ENCODE data around the gene SMIM38.

SMIM38 gene

DNA sequence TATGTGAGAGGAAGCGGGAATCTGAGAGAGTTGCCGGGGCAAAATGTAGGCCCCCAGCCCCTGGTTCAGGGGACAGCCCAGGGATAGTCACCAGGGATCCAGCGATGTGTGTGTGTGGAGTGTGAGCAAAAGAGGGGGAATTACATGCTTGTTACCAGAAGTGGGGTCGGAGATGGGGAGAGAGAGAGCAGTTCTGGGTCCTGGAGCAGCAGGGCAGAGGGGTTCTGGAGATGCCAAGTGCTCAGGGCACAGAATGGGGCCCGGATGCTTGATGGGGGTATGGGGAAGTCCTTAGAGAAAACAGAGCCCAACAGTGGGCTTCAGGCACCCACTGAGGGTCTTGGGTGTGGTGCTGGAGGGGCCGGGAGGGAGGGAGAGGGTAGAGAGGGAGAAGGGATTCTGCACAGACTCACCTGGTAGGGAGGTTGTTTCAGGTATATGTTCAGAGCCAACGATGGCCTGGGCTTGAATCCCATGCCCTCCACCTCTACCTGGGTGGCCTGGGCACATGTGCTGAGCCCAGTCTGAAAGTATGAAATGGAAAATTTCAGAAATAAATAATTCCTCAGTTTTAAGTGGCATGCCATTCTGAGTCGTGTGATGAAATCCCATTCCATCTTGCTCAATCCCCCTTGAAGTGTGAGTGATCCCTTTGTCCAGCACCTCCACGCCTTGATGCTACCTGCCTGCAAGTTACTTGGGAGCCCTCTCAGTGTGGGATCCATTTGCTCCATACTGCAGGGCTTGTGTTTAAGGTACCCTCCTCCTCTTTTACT is 12.4 kb downstream of the SMIM38 start:
- TF ChIP-seq, protein P1, sequence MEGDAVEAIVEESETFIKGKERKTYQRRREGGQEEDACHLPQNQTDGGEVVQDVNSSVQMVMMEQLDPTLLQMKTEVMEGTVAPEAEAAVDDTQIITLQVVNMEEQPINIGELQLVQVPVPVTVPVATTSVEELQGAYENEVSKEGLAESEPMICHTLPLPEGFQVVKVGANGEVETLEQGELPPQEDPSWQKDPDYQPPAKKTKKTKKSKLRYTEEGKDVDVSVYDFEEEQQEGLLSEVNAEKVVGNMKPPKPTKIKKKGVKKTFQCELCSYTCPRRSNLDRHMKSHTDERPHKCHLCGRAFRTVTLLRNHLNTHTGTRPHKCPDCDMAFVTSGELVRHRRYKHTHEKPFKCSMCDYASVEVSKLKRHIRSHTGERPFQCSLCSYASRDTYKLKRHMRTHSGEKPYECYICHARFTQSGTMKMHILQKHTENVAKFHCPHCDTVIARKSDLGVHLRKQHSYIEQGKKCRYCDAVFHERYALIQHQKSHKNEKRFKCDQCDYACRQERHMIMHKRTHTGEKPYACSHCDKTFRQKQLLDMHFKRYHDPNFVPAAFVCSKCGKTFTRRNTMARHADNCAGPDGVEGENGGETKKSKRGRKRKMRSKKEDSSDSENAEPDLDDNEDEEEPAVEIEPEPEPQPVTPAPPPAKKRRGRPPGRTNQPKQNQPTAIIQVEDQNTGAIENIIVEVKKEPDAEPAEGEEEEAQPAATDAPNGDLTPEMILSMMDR (IDR thresholded peaks at IDR 0.05; ENCODE audit: extremely low read depth, insufficient read depth, missing control alignments), result no peak

DNA sequence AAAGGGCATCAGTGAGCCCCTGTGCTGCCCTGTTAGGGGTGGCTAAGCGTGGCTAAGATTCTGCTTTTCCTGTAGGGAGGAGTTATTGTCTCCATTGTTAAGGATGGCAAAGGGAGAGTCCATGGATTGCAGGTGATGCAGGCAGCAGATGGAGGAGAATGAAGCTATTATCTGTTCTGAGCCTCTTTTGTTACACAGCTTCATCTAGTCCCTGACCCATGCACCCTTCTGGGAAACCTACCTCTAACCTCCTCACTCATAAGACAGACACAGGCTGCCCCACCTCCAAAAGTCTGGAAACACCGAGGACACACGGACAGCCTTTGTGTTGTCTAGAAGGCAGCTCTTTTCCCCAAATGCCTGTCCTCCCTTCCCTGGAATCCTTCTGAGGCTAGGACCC is 13.7 kb downstream of the SMIM38 start:
- in situ Hi-C loops (cut with MboI; ENCODE audit: low pct_unique_long_range_greater_than_20kb, low sequenced_read_pairs, unreplicated experiment), result no loop called here
- TF ChIP-seq, protein P1 (IDR thresholded peaks at IDR 0.05; ENCODE audit: extremely low read depth, insufficient read depth, missing control alignments), result no peak
- no peak for DNase-seq (ENCODE audit: low spot score)

More for the DNA sequence above, 12.4 kb downstream of the SMIM38 start:
- in situ Hi-C loops (cut with MboI; ENCODE audit: low pct_unique_long_range_greater_than_20kb, low sequenced_read_pairs, unreplicated experiment), result no loop called here
- DNase-seq (ENCODE audit: low spot score), result no peak

GRCh38 chr11:69170704-69171103 is 15.0 kb downstream of the SMIM38 start:
- in situ Hi-C loops (cut with MboI; ENCODE audit: low pct_unique_long_range_greater_than_20kb, low sequenced_read_pairs, unreplicated experiment), result no loop called here
- TF ChIP-seq, protein P1 (IDR thresholded peaks at IDR 0.05; ENCODE audit: extremely low read depth, insufficient read depth, missing control alignments), result no peak

GRCh38 chr11:69171476-69172240 is 15.9 kb downstream of the SMIM38 start:
- TF ChIP-seq, protein P1 (IDR thresholded peaks at IDR 0.05; ENCODE audit: extremely low read depth, insufficient read depth, missing control alignments), result no peak
- in situ Hi-C loops (cut with MboI; ENCODE audit: low pct_unique_long_range_greater_than_20kb, low sequenced_read_pairs, unreplicated experiment), result no loop called here
- DNase-seq (ENCODE audit: low spot score), result no peak

More at GRCh38 chr11:69170704-69171103, 15.0 kb downstream of the SMIM38 start:
- DNase-seq (ENCODE audit: low spot score), result no peak

- in situ Hi-C loops (cut with MboI; ENCODE audit: low pct_unique_long_range_greater_than_20kb, low sequenced_read_pairs, unreplicated experiment), result no loop called here
- TF ChIP-seq, protein P1 (IDR thresholded peaks at IDR 0.05; ENCODE audit: extremely low read depth, insufficient read depth, missing control alignments), result no peak
- no peak for DNase-seq (ENCODE audit: low spot score)
These were observed 16.9 kb downstream of the SMIM38 start for GRCh38 chr11:69172674-69173073.

DNA sequence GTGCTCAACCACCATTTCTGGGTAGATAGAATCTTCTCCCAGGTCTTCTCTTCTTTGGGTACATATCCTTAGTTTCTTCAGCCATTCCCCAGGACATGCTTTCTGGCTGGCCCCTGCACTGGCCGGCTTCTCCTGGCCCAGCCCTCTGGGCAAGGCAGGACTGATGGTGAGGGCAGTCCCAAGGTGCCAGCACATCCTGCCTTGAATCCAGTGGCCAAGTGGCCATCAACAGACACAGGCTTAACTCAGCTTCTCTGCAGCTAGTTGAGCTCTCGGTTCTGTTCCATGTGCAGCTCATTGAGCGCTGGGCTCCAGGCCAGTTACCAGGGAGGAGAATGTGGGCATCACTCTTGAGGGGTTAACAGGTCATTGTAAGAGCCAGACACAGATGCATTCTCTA is 17.6 kb downstream of the SMIM38 start:
- TF ChIP-seq, protein P1 (IDR thresholded peaks at IDR 0.05; ENCODE audit: extremely low read depth, insufficient read depth, missing control alignments), result no peak
- DNase-seq (ENCODE audit: low spot score), result no peak
- in situ Hi-C loops (cut with MboI; ENCODE audit: low pct_unique_long_range_greater_than_20kb, low sequenced_read_pairs, unreplicated experiment), result no loop called here

Measured in GM13977 (cell line).